Mesenchymal stem cell (in vitro differentiated cells and primary cell): ENCODE results near the gene TBC1D14.
A peak's percentile ranks its signal among the peaks of the same experiment; 100 is the strongest.

ENCODE experiments used
- DNase-seq: peaks from one replicate; pipeline ENCODE4 v3.0.0-alpha.2; 2013
- H2AFZ ChIP-seq: one replicate; pipeline ENCODE4 v1.6.1; 2013; ENCODE audit warnings: low read depth, mild to moderate bottlenecking, control low read depth, inconsistent platforms, low read length, moderate library complexity
- H2AK5ac ChIP-seq: 2 replicates; pipeline ENCODE4 v1.6.1; 2013; ENCODE audit warnings: low read length, moderate library complexity, mild to moderate bottlenecking, inconsistent platforms; ENCODE audit not compliant: severe bottlenecking
- H2BK120ac ChIP-seq: one replicate; pipeline ENCODE4 v1.6.1; 2013; ENCODE audit warnings: low read depth, mild to moderate bottlenecking, inconsistent platforms, low read length, moderate library complexity
- H2BK12ac ChIP-seq, 2 experiments: one replicate each; pipeline ENCODE4 v1.6.1; 2013; ENCODE audit warnings: inconsistent platforms in 2 of 2, low read length in 2 of 2, mild to moderate bottlenecking in 2 of 2, moderate library complexity in 2 of 2, control low read depth in 1 of 2
- H2BK15ac ChIP-seq: one replicate; pipeline ENCODE4 v1.6.1; 2013; ENCODE audit warnings: mild to moderate bottlenecking, low read depth, inconsistent platforms; ENCODE audit not compliant: poor library complexity, severe bottlenecking
- H2BK5ac ChIP-seq: 2 replicates; pipeline ENCODE4 v1.6.1; 2013; ENCODE audit warnings: low read depth, mild to moderate bottlenecking, low read length, control low read depth, inconsistent platforms; ENCODE audit not compliant: poor library complexity, severe bottlenecking
- H3K14ac ChIP-seq, 2 experiments: one replicate each; pipeline ENCODE4 v1.6.1; 2013; ENCODE audit warnings: inconsistent platforms in 2 of 2, low read length in 2 of 2, control low read depth in 1 of 2, mild to moderate bottlenecking in 1 of 2, moderate library complexity in 1 of 2
- H3K18ac ChIP-seq, 2 experiments: one replicate each; pipeline ENCODE4 v1.6.1; 2013; ENCODE audit warnings: inconsistent platforms in 2 of 2, low read length in 2 of 2, control low read depth in 1 of 2, low read depth in 1 of 2, mild to moderate bottlenecking in 1 of 2
- H3K23ac ChIP-seq, 2 experiments: one replicate each; pipeline ENCODE4 v1.6.1; 2013; ENCODE audit warnings: inconsistent platforms in 2 of 2, low read length in 2 of 2, mild to moderate bottlenecking in 2 of 2, moderate library complexity in 2 of 2, control low read depth in 1 of 2
- H3K27ac ChIP-seq: 2 replicates; pipeline ENCODE4 v1.5.1; 2013; ENCODE audit warnings: mild to moderate bottlenecking, moderate library complexity, low read length, control low read depth, inconsistent platforms; ENCODE audit not compliant: poor library complexity, severe bottlenecking
- H3K27me3 ChIP-seq, 2 experiments: 2 replicates each; pipeline versions ENCODE4 v1.6.1 to v1.7.0; 2013; ENCODE audit warnings: low read length in 2 of 2, mild to moderate bottlenecking in 2 of 2, moderate library complexity in 2 of 2, control low read depth in 1 of 2, inconsistent platforms in 1 of 2; ENCODE audit not compliant: control insufficient read depth in 1 of 2, insufficient read depth in 1 of 2
- H3K36me3 ChIP-seq, 2 experiments: 2 replicates each; pipeline versions ENCODE4 v1.6.1 to v1.7.0; 2013; ENCODE audit warnings: low read length in 2 of 2, control low read depth in 1 of 2, inconsistent platforms in 1 of 2, low read depth in 1 of 2, mild to moderate bottlenecking in 1 of 2; ENCODE audit not compliant: insufficient read depth in 2 of 2, control insufficient read depth in 1 of 2
- H3K4ac ChIP-seq, 2 experiments: one replicate each; pipeline ENCODE4 v1.6.1; 2013; ENCODE audit warnings: inconsistent platforms in 2 of 2, low read length in 2 of 2, mild to moderate bottlenecking in 2 of 2, moderate library complexity in 2 of 2, control low read depth in 1 of 2, low read depth in 1 of 2
- H3K4me1 ChIP-seq: 2 replicates; pipeline ENCODE4 v1.6.1; 2013; ENCODE audit warnings: low read depth, low read length, control low read depth; ENCODE audit not compliant: control insufficient read depth, insufficient read depth
- H3K4me2 ChIP-seq: 2 replicates; pipeline ENCODE4 v1.6.1; 2013; ENCODE audit warnings: low read length, mild to moderate bottlenecking, inconsistent platforms; ENCODE audit not compliant: poor library complexity, severe bottlenecking
- H3K4me3 ChIP-seq, 2 experiments: 2 replicates each; pipeline versions ENCODE4 v1.5.1 to v1.7.0; 2013; ENCODE audit warnings: low read length in 2 of 2, mild to moderate bottlenecking in 2 of 2, control low read depth in 1 of 2, low read depth in 1 of 2; ENCODE audit not compliant: insufficient read depth in 1 of 2
- H3K79me1 ChIP-seq: replicated peaks from 2 replicates; pipeline ENCODE4 v1.6.1; 2013; ENCODE audit warnings: mild to moderate bottlenecking, control low read depth, low read length, inconsistent platforms; ENCODE audit not compliant: poor library complexity, severe bottlenecking
- H3K9ac ChIP-seq: 2 replicates; pipeline ENCODE4 v1.7.0; 2013; ENCODE audit warnings: mild to moderate bottlenecking, low read length, moderate library complexity
- H3K9me3 ChIP-seq: 2 replicates; pipeline ENCODE4 v1.7.0; 2013; ENCODE audit warnings: mild to moderate bottlenecking, low read length; ENCODE audit not compliant: control insufficient read depth
- H4K8ac ChIP-seq: one replicate; pipeline ENCODE4 v1.6.1; 2013; ENCODE audit warnings: inconsistent platforms, mild to moderate bottlenecking, low read length, moderate library complexity
- H4K91ac ChIP-seq: one replicate; pipeline ENCODE4 v1.6.1; 2013; ENCODE audit warnings: mild to moderate bottlenecking, low read length, inconsistent platforms
- WGBS: methylation state at CpG from one replicate; pipeline ENCODE4 v1.1.7; 2013; ENCODE audit warnings: mixed read lengths; 5-methylcytosine and 5-hydroxymethylcytosine counted together

TBC1D14 gene

GRCh38 chr4:7023901-7024300 is 114.3 kb downstream of the TBC1D14 start:
- Histone ChIP-seq H3K23ac (no peak overlapping the region), H3K36me3 (peaks cover 47 to 51% of the 10 kb centered on the region in 2 experiments), H2BK15ac (no peak overlapping the region), H2BK12ac (no peak overlapping the region), H2AFZ (no peak overlapping the region), H4K91ac (no peak overlapping the region), H3K14ac (no peak overlapping the region), H2BK5ac (no peak overlapping the region), H3K9ac (no peak overlapping the region), H3K4ac (no peak overlapping the region), H3K4me3 (no peak overlapping the region), H2BK120ac (no peak overlapping the region), H3K4me2 (no peak overlapping the region), H3K79me1 (peaks cover 22% of the 10 kb centered on the region), H3K27ac (no peak overlapping the region), H3K18ac (no peak overlapping the region), H3K27me3 (no peaks in the 10 kb centered on the region), H4K8ac (no peak overlapping the region), H3K9me3 (no peaks in the 10 kb centered on the region), H2AK5ac (peak overlapping the region; percentile 30), H3K4me1 (peaks cover 31% of the 10 kb centered on the region)
- DNase-seq = no peak
- WGBS = 96% methylated on average over 12 of the region's 12 CpGs

- no peak overlapping the region for H2BK15ac ChIP-seq
- H2BK5ac ChIP-seq = no peak overlapping the region
- peaks cover 47 to 50% of the 10 kb centered on the region in 2 experiments for H3K36me3 ChIP-seq
- peaks cover 28% of the 10 kb centered on the region for H3K4me1 ChIP-seq
- H2BK120ac ChIP-seq = no peak overlapping the region
- no peaks in the 10 kb centered on the region for H3K9me3 ChIP-seq
- H3K4me3 ChIP-seq = no peak overlapping the region
- no peak for DNase-seq
- no peak overlapping the region for H3K4me2 ChIP-seq
- H3K14ac ChIP-seq = no peak overlapping the region
- H3K9ac ChIP-seq = no peak overlapping the region
- H2AK5ac ChIP-seq = peak overlapping the region; percentile 30
- H3K23ac ChIP-seq = no peak overlapping the region
- no peak overlapping the region for H4K91ac ChIP-seq
- H4K8ac ChIP-seq = no peak overlapping the region
- no peak overlapping the region for H3K4ac ChIP-seq
- H3K27me3 ChIP-seq = no peaks in the 10 kb centered on the region
- peaks cover 22% of the 10 kb centered on the region for H3K79me1 ChIP-seq
- H2BK12ac ChIP-seq = peak overlapping the region in 1 of 2 experiments; percentile 45
- no peak overlapping the region for H3K27ac ChIP-seq
- H3K18ac ChIP-seq = peak overlapping the region in 1 of 2 experiments; percentile 41
- WGBS = 94% methylated on average over 19 of the region's 19 CpGs
- no peak overlapping the region for H2AFZ ChIP-seq
Observed at GRCh38 chr4:7024336-7024890, 114.8 kb downstream of the TBC1D14 start.

GRCh38 chr4:7025040-7025602 is 115.5 kb downstream of the TBC1D14 start:
- Histone ChIP-seq H2BK120ac (no peak overlapping the region), H3K4me2 (no peak overlapping the region), H3K4ac (no peak overlapping the region), H3K4me3 (no peak overlapping the region), H4K8ac (no peak overlapping the region), H2AFZ (no peak overlapping the region), H3K9ac (no peak overlapping the region), H3K4me1 (peaks cover 30% of the 10 kb centered on the region), H3K9me3 (no peaks in the 10 kb centered on the region), H2BK12ac (no peak overlapping the region), H3K23ac (no peak overlapping the region), H3K27ac (no peak overlapping the region), H3K36me3 (peaks cover 52 to 54% of the 10 kb centered on the region in 2 experiments), H3K79me1 (peaks cover 22% of the 10 kb centered on the region), H3K27me3 (no peaks in the 10 kb centered on the region), H2BK5ac (no peak overlapping the region), H2BK15ac (no peak overlapping the region), H4K91ac (no peak overlapping the region), H3K14ac (no peak overlapping the region), H2AK5ac (no peak overlapping the region), H3K18ac (no peak overlapping the region)
- no peak for DNase-seq
- WGBS = 95% methylated on average over 27 of the region's 28 CpGs

GRCh38 chr4:7026107-7026506 is 116.5 kb downstream of the TBC1D14 start:
- H3K23ac ChIP-seq = no peak overlapping the region
- no peak overlapping the region for H4K91ac ChIP-seq
- 98% methylated on average over 5 of the region's 9 CpGs for WGBS
- no peak overlapping the region for H2AK5ac ChIP-seq
- no peak overlapping the region for H2AFZ ChIP-seq
- no peak overlapping the region for H3K9ac ChIP-seq
- no peak overlapping the region for H2BK120ac ChIP-seq
- no peak overlapping the region for H2BK5ac ChIP-seq
- no peak overlapping the region for H3K27ac ChIP-seq
- peaks cover 55 to 60% of the 10 kb centered on the region in 2 experiments for H3K36me3 ChIP-seq
- H3K27me3 ChIP-seq = no peaks in the 10 kb centered on the region
- H3K4me3 ChIP-seq = no peak overlapping the region
- H3K14ac ChIP-seq = no peak overlapping the region
- H4K8ac ChIP-seq = no peak overlapping the region
- H3K4ac ChIP-seq = no peak overlapping the region
- peaks cover 27% of the 10 kb centered on the region for H3K4me1 ChIP-seq
- H3K79me1 ChIP-seq = peaks cover 23% of the 10 kb centered on the region
- no peak overlapping the region for H2BK12ac ChIP-seq
- H2BK15ac ChIP-seq = no peak overlapping the region
- H3K9me3 ChIP-seq = no peaks in the 10 kb centered on the region
- H3K18ac ChIP-seq = no peak overlapping the region
- DNase-seq = no peak
- H3K4me2 ChIP-seq = no peak overlapping the region
